Ovary (tissue), 3 donors: Measurements from ENCODE around the gene IP6K3.

ENCODE experiments used
- POLR2A ChIP-seq: fragments of 450-650 bp; IDR thresholded peaks from one replicate; pipeline ENCODE4 v1.6.1; 2017; ENCODE audit warnings: antibody characterized with exemption, mild to moderate bottlenecking, moderate library complexity
- TF ChIP-seq, protein P1 (sequence below), 3 donors: fragments of 450-650 bp in 2 of 3; fragments of 200-600 bp in 1 of 3; IDR thresholded peaks; one replicate each; pipeline versions ENCODE4 v1.5.1 to v1.8.0; 2016 to 2022; ENCODE audit warnings: antibody characterized with exemption in 3 of 3, mild to moderate bottlenecking in 1 of 3
- donor health status: DM: no; HTN: no; CAD: no.

GRCh38 chr6:33718713-33719112 lies 28.0 kb downstream of the IP6K3 start:
- TF ChIP-seq, protein P1, sequence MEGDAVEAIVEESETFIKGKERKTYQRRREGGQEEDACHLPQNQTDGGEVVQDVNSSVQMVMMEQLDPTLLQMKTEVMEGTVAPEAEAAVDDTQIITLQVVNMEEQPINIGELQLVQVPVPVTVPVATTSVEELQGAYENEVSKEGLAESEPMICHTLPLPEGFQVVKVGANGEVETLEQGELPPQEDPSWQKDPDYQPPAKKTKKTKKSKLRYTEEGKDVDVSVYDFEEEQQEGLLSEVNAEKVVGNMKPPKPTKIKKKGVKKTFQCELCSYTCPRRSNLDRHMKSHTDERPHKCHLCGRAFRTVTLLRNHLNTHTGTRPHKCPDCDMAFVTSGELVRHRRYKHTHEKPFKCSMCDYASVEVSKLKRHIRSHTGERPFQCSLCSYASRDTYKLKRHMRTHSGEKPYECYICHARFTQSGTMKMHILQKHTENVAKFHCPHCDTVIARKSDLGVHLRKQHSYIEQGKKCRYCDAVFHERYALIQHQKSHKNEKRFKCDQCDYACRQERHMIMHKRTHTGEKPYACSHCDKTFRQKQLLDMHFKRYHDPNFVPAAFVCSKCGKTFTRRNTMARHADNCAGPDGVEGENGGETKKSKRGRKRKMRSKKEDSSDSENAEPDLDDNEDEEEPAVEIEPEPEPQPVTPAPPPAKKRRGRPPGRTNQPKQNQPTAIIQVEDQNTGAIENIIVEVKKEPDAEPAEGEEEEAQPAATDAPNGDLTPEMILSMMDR (IDR thresholded peaks at IDR 0.05) = no peak
- TF ChIP-seq POLR2A = no peak
